Frontal cortex (tissue), 4 donors: Measurements from ENCODE around the gene LRRC71. TPM values are rescaled to one million over a fixed set of nuclear protein-coding genes. Genes with fewer than 3 reads are reported as not detected.
A peak's percentile ranks its signal among the peaks of the same experiment; 100 is the strongest.

ENCODE experiments used
- DNase-seq, 2 donors: peaks; one replicate each; pipeline ENCODE4 v3.0.0; 2012; ENCODE audit warnings: low spot score in 2 of 2
- FAIRE-seq: peaks from 2 replicates; lab custom pipeline; 2012; peaks lifted over from hg19 to GRCh38; lab: Jason Lieb, UNC
- total RNA-seq: library from RNA; depleted of rRNA; stranded (reverse); fragments of >200 nt; gene quantifications from one replicate; pipeline ENCODE4 v1.2.3, GENCODE V29; 2014
- donor health status: control.
- donor health status: control.
- donor health status: control.

Gene LRRC71
- total RNA-seq, 1 donor from 2014 or later, result not detected

- FAIRE-seq, result no peak
- DNase-seq, result no peak
These were observed 16.9 kb upstream of the LRRC71 start for GRCh38 chr1:156903328-156904091.

GRCh38 chr1:156904187-156904959, 16.1 kb upstream of the LRRC71 start:
- FAIRE-seq (no peak), DNase-seq (no peak)

GRCh38 chr1:156905176-156905575, 15.3 kb upstream of the LRRC71 start:
- FAIRE-seq (no peak), DNase-seq (no peak)

GRCh38 chr1:156905651-156906050, 14.8 kb upstream of the LRRC71 start:
- DNase-seq (no peak), FAIRE-seq (no peak)

GRCh38 chr1:156906206-156906906, 14.1 kb upstream of the LRRC71 start:
- FAIRE-seq (no peak), DNase-seq (no peak)

- FAIRE-seq (no peak), DNase-seq (no peak)
These were observed 11.9 kb upstream of the LRRC71 start for GRCh38 chr1:156908541-156908940.

GRCh38 chr1:156908955-156909354, 11.5 kb upstream of the LRRC71 start:
- FAIRE-seq (no peak), DNase-seq (no peak)

- FAIRE-seq, result no peak
These were observed 10.8 kb upstream of the LRRC71 start for GRCh38 chr1:156909671-156910070.

GRCh38 chr1:156910309-156910782, 10.1 kb upstream of the LRRC71 start:
- DNase-seq (peak in 1 of 2 donors; percentile 63), FAIRE-seq (no peak)

More at GRCh38 chr1:156909671-156910070, 10.8 kb upstream of the LRRC71 start:
- DNase-seq, result no peak

GRCh38 chr1:156911577-156912298, 8.7 kb upstream of the LRRC71 start:
- no peak for DNase-seq
- FAIRE-seq, result no peak

GRCh38 chr1:156912310-156912709, 8.1 kb upstream of the LRRC71 start:
- no peak for DNase-seq
- FAIRE-seq, result no peak

GRCh38 chr1:156912861-156913808, 7.3 kb upstream of the LRRC71 start:
- no peak for FAIRE-seq

GRCh38 chr1:156913809-156914387, 6.5 kb upstream of the LRRC71 start:
- DNase-seq (no peak), FAIRE-seq (no peak)

More at GRCh38 chr1:156912861-156913808, 7.3 kb upstream of the LRRC71 start:
- DNase-seq, result no peak

GRCh38 chr1:156914440-156914856, 6.0 kb upstream of the LRRC71 start:
- DNase-seq (no peak), FAIRE-seq (no peak)

- FAIRE-seq (no peak), DNase-seq (no peak)
These were observed 659 bp downstream of the LRRC71 start for GRCh38 chr1:156921053-156921529.

- FAIRE-seq (no peak), DNase-seq (no peak)
These were observed 2.7 kb downstream of the LRRC71 start for GRCh38 chr1:156922986-156923669.

GRCh38 chr1:156923670-156924477, 3.4 kb downstream of the LRRC71 start:
- no peak for FAIRE-seq
- DNase-seq, result no peak
